NCI-H2029 (cell line): ENCODE measurements around the gene SAFB2.
A peak's percentile ranks its signal among the peaks of the same experiment; 100 is the strongest.

Source experiments
- DNase-seq: peaks from one replicate; lab custom pipeline; 2025; lab: John Stamatoyannopoulos, UW

SAFB2 gene

DNA sequence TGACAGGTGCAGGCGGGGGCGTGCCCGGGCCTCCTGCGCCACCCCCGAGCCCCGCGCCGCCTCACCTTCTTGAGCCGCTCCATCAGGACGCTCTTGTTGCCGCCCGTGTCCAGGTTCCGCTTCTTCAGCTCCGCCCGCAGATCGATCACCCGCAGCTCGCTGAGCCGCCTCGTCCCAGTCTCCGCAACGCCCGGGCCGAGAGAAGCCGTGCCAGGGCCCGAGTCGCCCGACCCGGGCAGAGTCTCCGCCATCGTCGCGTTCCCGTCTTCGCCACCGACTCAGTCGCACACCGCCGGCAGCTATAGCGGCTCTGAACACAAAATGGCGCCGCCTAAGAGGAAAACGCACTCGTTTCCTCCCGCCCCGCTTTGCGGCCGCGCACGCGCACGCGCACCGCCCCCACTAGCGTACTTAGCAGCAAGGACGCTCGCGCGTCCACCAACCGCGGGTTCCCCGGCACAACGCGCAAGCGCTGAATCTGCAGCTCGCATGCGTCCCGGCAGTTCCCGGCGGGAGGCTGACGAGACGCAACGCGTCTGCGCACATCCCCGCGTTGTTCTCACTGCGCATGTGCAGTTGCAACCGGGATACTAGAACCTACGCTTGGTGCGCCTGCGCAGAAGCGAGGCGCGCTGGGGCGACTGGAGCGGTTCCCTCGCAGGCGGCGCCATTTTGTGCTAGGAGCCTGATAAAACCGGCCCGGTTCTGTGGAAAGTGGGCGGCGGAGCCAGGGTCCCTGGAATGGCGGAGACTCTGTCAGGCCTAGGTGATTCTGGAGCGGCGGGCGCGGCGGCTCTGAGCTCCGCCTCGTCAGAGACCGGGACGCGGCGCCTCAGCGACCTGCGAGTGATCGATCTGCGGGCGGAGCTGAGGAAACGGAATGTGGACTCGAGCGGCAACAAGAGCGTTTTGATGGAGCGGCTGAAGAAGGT lies at the start of gene SAFB2, which contains the start of gene SAFB:
TSS of gene SAFB2 (minus strand) at position 312 of the 932 bp plus-strand sequence. CDS start at position 251, 61 bp downstream.
TSS of gene SAFB (plus strand) at position 619 of the 932 bp plus-strand sequence. CDS start at position 742, 123 bp downstream.
- peak; percentile 99 for DNase-seq

- DNase-seq, result no peak
Measured at GRCh38 chr19:5671600-5671999, 49.0 kb upstream of the SAFB2 start.

DNA sequence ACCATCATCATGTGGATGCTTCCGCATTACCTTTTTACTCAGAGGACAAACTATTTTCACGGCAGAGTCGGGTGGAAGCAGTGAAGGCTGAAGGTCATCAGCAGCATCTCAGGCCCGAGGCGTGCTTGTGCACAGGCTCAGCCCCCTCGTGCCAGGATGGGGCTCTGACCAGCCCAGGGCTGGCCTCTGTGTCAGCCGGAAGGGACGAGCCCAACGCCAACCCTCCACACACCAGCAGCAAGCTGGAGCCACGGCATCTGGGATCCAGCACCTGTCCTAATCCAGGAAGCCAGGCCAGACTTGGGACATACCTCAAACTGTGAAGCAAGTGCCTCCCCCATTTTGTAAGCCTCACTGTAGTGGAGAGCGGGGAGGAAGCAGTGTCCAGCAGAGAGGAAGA lies 46.6 kb upstream of the SAFB2 start:
- no peak for DNase-seq

GRCh38 chr19:5667751-5668271 lies 45.2 kb upstream of the SAFB2 start:
- DNase-seq, result no peak

- DNase-seq, result no peak
Measured at GRCh38 chr19:5666921-5667610, 44.5 kb upstream of the SAFB2 start.

GRCh38 chr19:5665781-5666513 lies 43.4 kb upstream of the SAFB2 start:
- DNase-seq, result no peak

DNA sequence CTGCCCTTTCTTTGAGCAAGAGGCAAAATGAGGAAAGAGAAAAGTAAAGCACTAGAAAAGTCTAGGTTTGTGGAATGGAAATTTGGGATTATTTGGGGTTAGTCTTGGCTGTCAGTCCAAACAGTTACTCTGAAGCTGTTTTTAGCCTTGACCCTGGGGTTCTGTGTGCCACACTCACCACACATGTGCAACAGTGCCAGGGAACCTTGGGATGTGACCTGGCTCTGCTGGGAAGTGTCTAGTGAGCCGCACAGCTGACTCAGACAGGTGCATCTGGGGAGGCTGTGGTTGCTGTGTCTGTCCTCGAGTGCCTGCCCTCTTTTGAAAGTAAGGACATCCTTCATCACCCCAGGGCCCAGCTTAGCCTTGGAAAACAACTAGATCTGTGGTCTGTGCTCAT lies 41.9 kb upstream of the SAFB2 start:
- no peak for DNase-seq

DNA sequence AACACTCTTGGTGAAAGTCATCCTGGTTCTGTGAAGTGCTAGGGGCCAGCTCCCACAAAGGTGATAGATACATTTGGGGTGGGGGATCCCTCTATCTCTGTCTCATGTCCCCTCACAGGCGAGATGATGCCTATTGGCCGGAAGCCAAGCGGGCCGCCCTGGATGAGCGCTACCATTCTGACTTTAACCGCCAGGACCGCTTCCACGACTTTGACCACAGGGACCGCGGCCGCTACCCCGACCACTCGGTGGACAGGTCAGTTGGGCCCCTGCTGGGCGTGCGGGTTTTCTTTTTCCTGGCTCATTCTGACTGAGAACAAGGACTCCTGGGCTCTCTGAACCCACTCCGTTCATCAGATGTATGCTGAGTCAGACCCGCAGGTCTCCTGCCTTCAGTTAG lies 41.3 kb upstream of the SAFB2 start:
- DNase-seq, result no peak

GRCh38 chr19:5661483-5661882 lies 38.9 kb upstream of the SAFB2 start:
- DNase-seq, result no peak

GRCh38 chr19:5655412-5655811 lies 32.8 kb upstream of the SAFB2 start:
- DNase-seq, result no peak

DNA sequence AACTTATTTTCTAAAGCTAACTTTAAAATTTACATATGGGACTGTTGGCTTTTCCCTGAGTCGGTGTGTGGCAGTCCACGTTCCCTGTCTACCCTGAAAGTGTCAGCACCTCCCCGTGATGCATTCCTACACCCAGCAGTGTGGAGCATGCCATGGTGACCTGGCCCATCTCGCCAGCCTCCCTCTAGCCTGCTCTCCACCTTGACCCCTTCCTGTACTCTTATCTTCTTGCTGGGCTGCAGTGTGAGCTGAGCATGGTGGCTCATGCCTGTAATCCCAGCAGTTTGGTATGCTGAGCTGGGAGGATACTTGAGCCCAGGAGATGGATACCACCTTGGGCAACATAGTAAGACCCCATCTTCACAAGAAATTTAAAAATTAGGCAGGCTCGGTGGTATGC lies 32.4 kb upstream of the SAFB2 start:
- DNase-seq, result no peak

GRCh38 chr19:5652261-5652660 lies 29.7 kb upstream of the SAFB2 start:
- DNase-seq, result no peak

- DNase-seq, result no peak
Measured at GRCh38 chr19:5651361-5651760, 28.8 kb upstream of the SAFB2 start.

- DNase-seq, result no peak
Measured at GRCh38 chr19:5648464-5648863, 25.9 kb upstream of the SAFB2 start.

- no peak for DNase-seq
Measured at GRCh38 chr19:5646703-5647102, 24.1 kb upstream of the SAFB2 start.

- peak; percentile 34 for DNase-seq
Measured at GRCh38 chr19:5645409-5645808, 22.8 kb upstream of the SAFB2 start.

DNA sequence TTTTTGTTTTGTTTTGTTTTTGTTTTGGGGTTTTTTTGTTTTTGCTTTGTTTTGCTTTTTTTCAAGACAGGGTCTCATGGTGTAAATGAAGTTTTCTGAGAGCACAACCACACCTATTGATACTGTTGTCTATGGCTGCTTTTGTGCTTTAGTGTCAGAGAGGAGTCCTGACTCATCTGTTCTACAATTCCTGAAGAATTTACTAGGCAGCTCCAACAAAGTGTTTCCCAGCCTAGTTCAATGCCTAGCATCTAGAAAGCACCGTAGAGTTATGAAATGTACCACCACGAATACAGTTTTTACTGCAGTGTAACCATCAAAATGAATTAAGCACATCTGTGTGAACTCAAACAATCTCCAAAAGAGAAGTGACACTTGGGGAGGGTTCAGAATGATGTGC lies 21.5 kb upstream of the SAFB2 start:
- DNase-seq, result no peak

DNA sequence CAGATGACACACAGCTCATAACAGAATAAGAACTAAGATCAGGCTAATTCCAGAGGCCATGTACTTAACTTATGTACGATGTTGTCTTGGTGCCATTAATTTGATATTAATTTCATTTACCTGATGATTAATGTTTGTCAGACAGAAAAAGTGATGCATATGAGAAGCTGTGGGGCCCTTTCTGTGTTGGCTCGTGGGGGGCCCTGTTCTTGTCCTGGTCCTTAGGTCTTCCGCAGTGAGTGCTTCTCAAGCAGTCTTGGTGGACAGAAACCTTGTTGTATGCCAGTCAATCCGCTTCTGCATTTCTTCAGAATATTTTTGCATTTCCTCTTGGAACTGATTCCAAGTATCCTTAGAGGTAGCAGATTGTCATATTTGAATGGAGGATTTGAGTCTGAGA lies 20.5 kb upstream of the SAFB2 start:
- no peak for DNase-seq

- no peak for DNase-seq
Measured at GRCh38 chr19:5642204-5642603, 19.6 kb upstream of the SAFB2 start.

GRCh38 chr19:5641171-5641570 lies 18.6 kb upstream of the SAFB2 start:
- no peak for DNase-seq

DNA sequence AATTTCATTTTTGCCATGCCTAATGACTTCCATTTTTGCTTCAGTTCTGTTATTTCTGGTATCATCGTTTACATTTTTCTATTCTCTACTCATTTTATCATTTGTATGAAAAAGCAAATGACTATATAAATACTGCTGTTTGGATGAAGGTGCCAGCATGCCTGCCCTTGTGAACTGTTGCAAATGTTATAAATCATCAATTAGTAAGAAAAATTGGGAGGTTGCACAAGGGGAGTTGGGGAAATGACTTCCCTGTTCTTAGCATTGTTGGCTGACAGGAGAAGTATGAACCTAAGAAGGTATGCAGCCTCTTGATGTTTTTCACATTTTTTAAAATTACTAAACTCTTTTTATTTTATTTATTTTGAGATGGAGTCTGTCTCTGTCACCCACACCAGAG lies 15.4 kb upstream of the SAFB2 start:
- DNase-seq, result no peak

DNA sequence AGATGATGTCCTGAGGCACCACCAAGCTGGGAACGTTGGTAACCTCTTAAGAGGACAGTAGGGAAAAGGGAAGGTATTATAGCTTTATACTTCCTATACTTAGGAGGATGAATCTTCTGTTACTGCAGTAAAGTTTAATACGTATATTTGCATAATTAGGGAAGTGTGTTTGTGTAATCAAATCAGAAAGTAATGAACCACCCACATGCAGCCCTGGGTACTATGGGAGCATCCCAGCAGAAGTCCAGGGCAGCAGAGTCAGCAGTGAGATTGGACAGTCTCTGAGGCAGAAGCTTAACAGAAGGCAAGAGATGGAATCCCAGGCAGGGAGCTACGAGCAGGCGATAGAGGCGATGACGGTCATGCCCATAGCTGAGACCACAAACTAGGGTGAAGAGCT lies 12.9 kb upstream of the SAFB2 start:
- DNase-seq, result no peak
